ENCODE data around the gene CTNS.

CTNS gene

GRCh38 chr17:3672571-3672970 is 36.0 kb downstream of the CTNS start:
- no peak for DNase-seq (ENCODE audit: low read depth)
- H3K4me3 ChIP-seq (ENCODE audit: low read depth, low read length): no peak overlapping the region
- TF ChIP-seq CTCF (IDR thresholded peaks at IDR 0.05; ENCODE audit: low read depth, low read length, missing control alignments): no peak

GRCh38 chr17:3675886-3676285 is 39.3 kb downstream of the CTNS start:
- H3K4me3 ChIP-seq (ENCODE audit: low read depth, low read length): no peak overlapping the region
- DNase-seq (ENCODE audit: low read depth): no peak
- no peak for TF ChIP-seq CTCF (IDR thresholded peaks at IDR 0.05; ENCODE audit: low read depth, low read length, missing control alignments)

- no peak overlapping the region for H3K4me3 ChIP-seq (ENCODE audit: low read depth, low read length)
- no peak for TF ChIP-seq CTCF (IDR thresholded peaks at IDR 0.05; ENCODE audit: low read depth, low read length, missing control alignments)
- DNase-seq (ENCODE audit: low read depth): no peak
Observed at GRCh38 chr17:3678095-3678820, 41.7 kb downstream of the CTNS start.

- DNase-seq (ENCODE audit: low read depth): no peak
- H3K4me3 ChIP-seq (ENCODE audit: low read depth, low read length): no peak overlapping the region
- TF ChIP-seq CTCF (IDR thresholded peaks at IDR 0.05; ENCODE audit: low read depth, low read length, missing control alignments): no peak
Observed at GRCh38 chr17:3678821-3679530, 42.4 kb downstream of the CTNS start.

- TF ChIP-seq CTCF (IDR thresholded peaks at IDR 0.05; ENCODE audit: low read depth, low read length, missing control alignments): no peak
- no peak for DNase-seq (ENCODE audit: low read depth)
- H3K4me3 ChIP-seq (ENCODE audit: low read depth, low read length): no peak overlapping the region
Observed at GRCh38 chr17:3679531-3680126, 43.1 kb downstream of the CTNS start.

GRCh38 chr17:3681057-3681456 is 44.5 kb downstream of the CTNS start:
- DNase-seq (ENCODE audit: low read depth): no peak
- no peak for TF ChIP-seq CTCF (IDR thresholded peaks at IDR 0.05; ENCODE audit: low read depth, low read length, missing control alignments)
- no peak overlapping the region for H3K4me3 ChIP-seq (ENCODE audit: low read depth, low read length)

All from GM12864 (cell line).